Urothelium cell line (cell line): ENCODE measurements around the gene TMEM163.

Experiments
- DNase-seq: peaks from one replicate; pipeline ENCODE4 v3.0.0; 2011; ENCODE audit warnings: low spot score, mixed read lengths
- FAIRE-seq: peaks from 2 replicates; lab custom pipeline; 2011; peaks lifted over from hg19 to GRCh38; lab: Jason Lieb, UNC

The TMEM163 gene

GRCh38 chr2:134694411-134694810 lies 24.4 kb downstream of the TMEM163 start:
- FAIRE-seq (no peak), DNase-seq (no peak)

- FAIRE-seq, result no peak
- no peak for DNase-seq
Observed at GRCh38 chr2:134693359-134694330, 25.2 kb downstream of the TMEM163 start.

- FAIRE-seq (no peak), DNase-seq (no peak)
Observed at GRCh38 chr2:134692499-134692898, 26.3 kb downstream of the TMEM163 start.

- FAIRE-seq (no peak), DNase-seq (no peak)
Observed at GRCh38 chr2:134690629-134691215, 28.1 kb downstream of the TMEM163 start.

- DNase-seq (no peak), FAIRE-seq (no peak)
Observed at GRCh38 chr2:134689315-134689714, 29.5 kb downstream of the TMEM163 start.

GRCh38 chr2:134685967-134686366 lies 32.8 kb downstream of the TMEM163 start:
- no peak for FAIRE-seq
- no peak for DNase-seq

- FAIRE-seq (no peak), DNase-seq (no peak)
Observed at GRCh38 chr2:134683561-134684112, 35.2 kb downstream of the TMEM163 start.

- DNase-seq (no peak), FAIRE-seq (no peak)
Observed at GRCh38 chr2:134682726-134683125, 36.1 kb downstream of the TMEM163 start.

GRCh38 chr2:134681201-134681600 lies 37.6 kb downstream of the TMEM163 start:
- FAIRE-seq, result no peak

GRCh38 chr2:134679745-134680144 lies 39.1 kb downstream of the TMEM163 start:
- DNase-seq, result no peak
- FAIRE-seq, result no peak

More at GRCh38 chr2:134681201-134681600, 37.6 kb downstream of the TMEM163 start:
- no peak for DNase-seq

GRCh38 chr2:134679294-134679693 lies 39.5 kb downstream of the TMEM163 start:
- no peak for DNase-seq
- FAIRE-seq, result no peak

- DNase-seq, result no peak
- FAIRE-seq, result no peak
Observed at GRCh38 chr2:134677856-134678756, 40.7 kb downstream of the TMEM163 start.

- FAIRE-seq, result no peak
Observed at GRCh38 chr2:134676960-134677359, 41.8 kb downstream of the TMEM163 start.

GRCh38 chr2:134675314-134675713 lies 43.5 kb downstream of the TMEM163 start:
- no peak for FAIRE-seq
- DNase-seq, result no peak

More at GRCh38 chr2:134676960-134677359, 41.8 kb downstream of the TMEM163 start:
- DNase-seq, result no peak

- no peak for FAIRE-seq
- DNase-seq, result no peak
Observed at GRCh38 chr2:134674687-134675086, 44.1 kb downstream of the TMEM163 start.

GRCh38 chr2:134671513-134671912 lies 47.3 kb downstream of the TMEM163 start:
- FAIRE-seq (no peak), DNase-seq (no peak)

GRCh38 chr2:134670955-134671354 lies 47.8 kb downstream of the TMEM163 start:
- no peak for FAIRE-seq
- no peak for DNase-seq

GRCh38 chr2:134669731-134670669 lies 48.8 kb downstream of the TMEM163 start:
- no peak for DNase-seq
- FAIRE-seq, result no peak

- DNase-seq (peak; percentile 84), FAIRE-seq (no peak)
Observed at GRCh38 chr2:134668821-134669220, 50.0 kb downstream of the TMEM163 start.

GRCh38 chr2:134667541-134667940 lies 51.3 kb downstream of the TMEM163 start:
- no peak for FAIRE-seq
- no peak for DNase-seq
